Gastroesophageal sphincter (tissue), 3 donors: Measurements from ENCODE around the gene PPFIA4.

Experiments used
- EP300 ChIP-seq: sonication (generic); formaldehyde crosslinking; IDR thresholded peaks from one replicate; pipeline ENCODE4 v1.6.1; 2017; ENCODE audit warnings: antibody characterized with exemption, mild to moderate bottlenecking
- POLR2A ChIP-seq, 2 donors: fragments of 450-650 bp; IDR thresholded peaks; one replicate each; pipeline ENCODE4 v1.6.1; 2017; ENCODE audit warnings: antibody characterized with exemption in 2 of 2, mild to moderate bottlenecking in 2 of 2, moderate library complexity in 1 of 2
- POLR2AphosphoS5 ChIP-seq: sonication (generic); formaldehyde crosslinking; IDR thresholded peaks from one replicate; pipeline ENCODE4 v1.6.1; 2017; ENCODE audit warnings: antibody characterized with exemption
- TF ChIP-seq, protein P1 (sequence below), 4 experiments: fragments of 200-600 bp in 2 of 4; fragments of 450-650 bp in 2 of 4; sonication (generic) in 1 of 4; IDR thresholded peaks; one replicate each; pipeline ENCODE4 v1.5.1; 2017 to 2019; ENCODE audit warnings: antibody characterized with exemption in 4 of 4, mild to moderate bottlenecking in 2 of 4, moderate library complexity in 2 of 4

DNA sequence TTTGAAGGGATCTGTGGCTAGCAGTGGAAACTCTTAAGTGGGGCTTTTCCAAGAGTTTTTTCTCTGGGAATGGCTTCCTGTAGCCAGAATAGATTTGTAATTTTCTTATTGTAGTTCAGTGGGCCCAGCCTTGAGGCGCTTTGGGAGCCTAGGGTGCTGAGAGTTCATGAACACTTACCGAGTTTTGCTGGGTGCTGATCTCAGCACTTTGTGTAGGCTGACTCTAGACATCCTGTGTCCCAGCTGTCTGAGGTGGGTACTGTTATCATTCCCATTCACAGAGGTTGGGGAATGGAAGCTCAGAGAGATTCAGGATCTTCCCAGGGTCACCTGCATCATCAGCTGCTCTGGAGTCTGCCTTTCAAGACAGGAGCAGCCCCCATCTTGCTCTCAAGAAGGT, 7.0 kb downstream of the PPFIA4 start:
- TF ChIP-seq, protein P1, sequence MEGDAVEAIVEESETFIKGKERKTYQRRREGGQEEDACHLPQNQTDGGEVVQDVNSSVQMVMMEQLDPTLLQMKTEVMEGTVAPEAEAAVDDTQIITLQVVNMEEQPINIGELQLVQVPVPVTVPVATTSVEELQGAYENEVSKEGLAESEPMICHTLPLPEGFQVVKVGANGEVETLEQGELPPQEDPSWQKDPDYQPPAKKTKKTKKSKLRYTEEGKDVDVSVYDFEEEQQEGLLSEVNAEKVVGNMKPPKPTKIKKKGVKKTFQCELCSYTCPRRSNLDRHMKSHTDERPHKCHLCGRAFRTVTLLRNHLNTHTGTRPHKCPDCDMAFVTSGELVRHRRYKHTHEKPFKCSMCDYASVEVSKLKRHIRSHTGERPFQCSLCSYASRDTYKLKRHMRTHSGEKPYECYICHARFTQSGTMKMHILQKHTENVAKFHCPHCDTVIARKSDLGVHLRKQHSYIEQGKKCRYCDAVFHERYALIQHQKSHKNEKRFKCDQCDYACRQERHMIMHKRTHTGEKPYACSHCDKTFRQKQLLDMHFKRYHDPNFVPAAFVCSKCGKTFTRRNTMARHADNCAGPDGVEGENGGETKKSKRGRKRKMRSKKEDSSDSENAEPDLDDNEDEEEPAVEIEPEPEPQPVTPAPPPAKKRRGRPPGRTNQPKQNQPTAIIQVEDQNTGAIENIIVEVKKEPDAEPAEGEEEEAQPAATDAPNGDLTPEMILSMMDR (IDR thresholded peaks at IDR 0.05): no peak
- TF ChIP-seq POLR2A (IDR thresholded peaks at IDR 0.05) (no peak), EP300 (no peak), POLR2AphosphoS5 (no peak)
